A673 (cell line): Measurements from ENCODE around the gene AGPAT2. TPM values are rescaled to one million over a fixed set of nuclear protein-coding genes. Genes with fewer than 3 reads are reported as not detected.

Experiments
- BruUV-seq: library from RNA; stranded (reverse); fragments of 400-500 nt; replicated peaks from 2 replicates; lab custom pipeline; 2021; lab: Mats Ljungman, UMichigan
- CTCF ChIA-PET: fragments of 300-600 bp; sonication (Branson Sonifier 250); formaldehyde crosslinking; loops from one replicate; lab custom pipeline; 2022; ENCODE audit warnings: antibody characterized with exemption; lab: Charles Lee
- POLR2A ChIA-PET: fragments of 300-600 bp; sonication (Branson Sonifier 250); formaldehyde crosslinking; loops from one replicate; lab custom pipeline; 2022; ENCODE audit warnings: antibody characterized with exemption; ENCODE audit not compliant: low non-redundant PET; lab: Charles Lee
- DNase-seq: peaks from one replicate; pipeline ENCODE4 v3.0.0-alpha.2; 2015; ENCODE audit warnings: low spot score
- H3K27ac ChIP-seq: fragments of 200-600 bp; sonication (generic); 2 replicates; pipeline ENCODE4 v1.5.1; 2016; ENCODE audit warnings: mixed run types, low read depth, mild to moderate bottlenecking, mixed read lengths, antibody characterized with exemption, low read length; ENCODE audit not compliant: poor library complexity, severe bottlenecking
- H3K27me3 ChIP-seq: fragments of 200-600 bp; sonication (generic); replicated peaks from 2 replicates; pipeline ENCODE4 v1.6.1; 2017; ENCODE audit warnings: mixed run types, low read depth, mild to moderate bottlenecking, mixed read lengths, antibody characterized with exemption, low read length; ENCODE audit not compliant: insufficient read depth, poor library complexity
- H3K36me3 ChIP-seq: fragments of 200-600 bp; sonication (generic); 2 replicates; pipeline ENCODE4 v1.6.1; 2016; ENCODE audit warnings: mixed run types, mild to moderate bottlenecking, mixed read lengths, antibody characterized with exemption, low read length; ENCODE audit not compliant: insufficient read depth, poor library complexity, severe bottlenecking
- H3K4me1 ChIP-seq: fragments of 200-600 bp; sonication (generic); 2 replicates; pipeline ENCODE4 v1.6.1; 2017; ENCODE audit warnings: mixed run types, mild to moderate bottlenecking, mixed read lengths, antibody characterized with exemption, low read length; ENCODE audit not compliant: insufficient read depth, poor library complexity, severe bottlenecking
- H3K4me3 ChIP-seq: fragments of 200-600 bp; sonication (generic); 2 replicates; pipeline ENCODE4 v1.5.1; 2016; ENCODE audit warnings: low read depth, mixed run types, mild to moderate bottlenecking, mixed read lengths, low read length; ENCODE audit not compliant: poor library complexity, severe bottlenecking
- H3K9me3 ChIP-seq: fragments of 200-600 bp; sonication (generic); 2 replicates; pipeline ENCODE4 v1.6.1; 2016; ENCODE audit warnings: mixed run types, low read depth, mild to moderate bottlenecking, mixed read lengths, antibody characterized with exemption, low read length; ENCODE audit not compliant: poor library complexity, severe bottlenecking
- EZH2 ChIP-seq: fragments of 200-600 bp; sonication (generic); IDR thresholded peaks from 2 replicates; pipeline ENCODE4 v1.6.1; 2017; ENCODE audit warnings: borderline replicate concordance, low read depth, mild to moderate bottlenecking, mixed read lengths, antibody characterized with exemption, low read length; ENCODE audit not compliant: poor library complexity, severe bottlenecking
- intact Hi-C: fragments of 100-400 bp; cut with micrococcal nuclease; formaldehyde crosslinking; loops from one replicate; pipeline ENCODE4 v1.10.0; 2022; ENCODE audit not compliant: unreplicated experiment
- total RNA-seq: library from RNA; stranded (reverse); gene quantifications from 2 replicates; pipeline ENCODE4 v1.2.3, GENCODE V29; 2021
- TF ChIP-seq, protein P1 (sequence below): fragments of 300-800, 200-600 bp; sonication (generic); conservative IDR thresholded peaks from 2 replicates; pipeline ENCODE4 v1.5.1; 2017; ENCODE audit warnings: low read depth, mild to moderate bottlenecking, antibody characterized with exemption, low read length, moderate library complexity, mixed read lengths

The AGPAT2 gene
- total RNA-seq, 1 experiment from 2014 or later = 57.7 TPM

DNA sequence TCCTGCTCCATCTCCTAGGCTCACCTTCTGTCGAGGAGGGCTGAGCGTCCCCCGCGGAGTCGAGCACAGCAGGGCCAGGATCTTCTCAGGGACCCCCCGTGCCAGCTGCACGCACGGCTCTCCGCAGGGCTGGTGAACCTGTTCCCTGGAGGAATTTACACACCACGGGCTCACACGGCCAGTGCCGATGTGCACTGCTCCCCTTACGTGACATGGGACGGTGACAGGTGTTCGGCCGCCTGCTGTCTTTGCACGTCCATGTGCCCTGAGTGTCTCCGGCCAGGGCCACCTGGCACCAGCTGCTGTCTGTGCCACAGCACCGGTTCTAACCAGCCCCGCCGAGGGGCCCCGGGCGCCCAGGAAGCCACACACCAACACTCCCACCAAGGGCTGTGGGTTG, 8.7 kb upstream of the AGPAT2 start:
- BruUV-seq = no TSS peak
- no peak for DNase-seq
- ChIA-PET CTCF (no interaction called here), POLR2A (no interaction called here)
- Histone ChIP-seq H3K27me3 (no peaks in the 10 kb centered on the region), H3K4me3 (no peak overlapping the region), H3K27ac (no peak overlapping the region), H3K9me3 (no peaks in the 10 kb centered on the region), H3K4me1 (peaks cover 7% of the 10 kb centered on the region), H3K36me3 (no peaks in the 10 kb centered on the region)
- intact Hi-C loops = no loop called here
- TF ChIP-seq EZH2 = no peak
- TF ChIP-seq, protein P1, sequence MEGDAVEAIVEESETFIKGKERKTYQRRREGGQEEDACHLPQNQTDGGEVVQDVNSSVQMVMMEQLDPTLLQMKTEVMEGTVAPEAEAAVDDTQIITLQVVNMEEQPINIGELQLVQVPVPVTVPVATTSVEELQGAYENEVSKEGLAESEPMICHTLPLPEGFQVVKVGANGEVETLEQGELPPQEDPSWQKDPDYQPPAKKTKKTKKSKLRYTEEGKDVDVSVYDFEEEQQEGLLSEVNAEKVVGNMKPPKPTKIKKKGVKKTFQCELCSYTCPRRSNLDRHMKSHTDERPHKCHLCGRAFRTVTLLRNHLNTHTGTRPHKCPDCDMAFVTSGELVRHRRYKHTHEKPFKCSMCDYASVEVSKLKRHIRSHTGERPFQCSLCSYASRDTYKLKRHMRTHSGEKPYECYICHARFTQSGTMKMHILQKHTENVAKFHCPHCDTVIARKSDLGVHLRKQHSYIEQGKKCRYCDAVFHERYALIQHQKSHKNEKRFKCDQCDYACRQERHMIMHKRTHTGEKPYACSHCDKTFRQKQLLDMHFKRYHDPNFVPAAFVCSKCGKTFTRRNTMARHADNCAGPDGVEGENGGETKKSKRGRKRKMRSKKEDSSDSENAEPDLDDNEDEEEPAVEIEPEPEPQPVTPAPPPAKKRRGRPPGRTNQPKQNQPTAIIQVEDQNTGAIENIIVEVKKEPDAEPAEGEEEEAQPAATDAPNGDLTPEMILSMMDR = no peak

DNA sequence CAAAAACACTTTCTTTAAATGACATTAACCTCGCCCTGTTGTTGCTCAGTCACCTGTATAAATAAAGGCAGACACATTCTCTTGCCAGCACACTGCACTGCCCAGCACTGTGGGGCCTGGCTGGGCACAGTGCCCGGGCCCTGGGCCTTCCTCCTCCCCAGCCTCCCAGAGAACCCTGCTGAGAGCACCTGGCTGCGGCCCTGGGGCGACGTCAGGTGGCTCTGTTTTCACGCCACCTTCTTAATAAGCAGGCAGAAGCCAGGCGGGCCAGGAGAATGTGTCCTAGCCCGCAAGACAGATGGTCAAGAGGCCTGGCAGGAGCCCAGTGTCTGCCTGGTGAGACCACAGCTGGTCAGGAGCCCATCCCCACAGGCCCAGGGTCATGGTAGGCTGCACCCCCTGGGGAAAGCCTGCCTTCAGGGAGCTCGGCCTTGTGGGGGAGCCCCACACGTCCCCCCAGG, 8.2 kb upstream of the AGPAT2 start:
- Histone ChIP-seq H3K4me1 (peaks cover 7% of the 10 kb centered on the region), H3K27me3 (no peaks in the 10 kb centered on the region), H3K4me3 (no peak overlapping the region), H3K27ac (no peak overlapping the region), H3K36me3 (no peaks in the 10 kb centered on the region), H3K9me3 (no peaks in the 10 kb centered on the region)
- no peak for DNase-seq
- no TSS peak for BruUV-seq
- TF ChIP-seq, protein P1 = no peak
- TF ChIP-seq EZH2 = no peak
- POLR2A ChIA-PET = no interaction called here
- intact Hi-C loops = no loop called here
- CTCF ChIA-PET = no interaction called here

DNA sequence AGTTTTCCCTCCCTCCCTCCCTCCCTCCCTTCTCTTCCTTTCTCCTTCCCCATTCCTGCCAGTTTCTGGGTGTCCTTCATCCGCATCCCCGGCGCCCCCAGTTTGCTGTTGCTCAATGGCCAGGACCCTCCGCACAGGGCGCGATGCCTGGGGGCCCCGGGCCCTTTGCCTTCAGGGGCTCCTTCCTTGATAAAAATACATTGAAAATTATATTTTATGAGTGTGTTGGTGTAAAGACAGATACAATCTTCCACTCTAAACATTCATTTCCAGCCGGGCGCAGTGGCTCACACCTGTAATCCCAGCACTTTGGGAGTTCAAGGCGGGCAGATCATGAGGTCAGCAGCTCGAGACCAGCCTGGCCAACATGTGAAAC, 7.6 kb upstream of the AGPAT2 start:
- intact Hi-C loops = no loop called here
- no peak for DNase-seq
- Histone ChIP-seq H3K4me3 (no peak overlapping the region), H3K4me1 (peaks cover 7% of the 10 kb centered on the region), H3K9me3 (no peaks in the 10 kb centered on the region), H3K36me3 (no peaks in the 10 kb centered on the region), H3K27ac (no peak overlapping the region), H3K27me3 (no peaks in the 10 kb centered on the region)
- BruUV-seq = no TSS peak
- TF ChIP-seq, protein P1 = no peak
- TF ChIP-seq EZH2 = no peak
- ChIA-PET CTCF (interaction anchor here (0.6 kb wide), 1 partner anchor 58 kb away, joined by 4 read pairs; no protein-coding TSS in a partner anchor), POLR2A (no interaction called here)
